Peyer's patch (tissue), 4 donors: ENCODE data around the gene HP1BP3.

Source experiments
- CTCF ChIP-seq, 6 experiments: fragments of 450-650 bp in 4 of 6; fragments of 200-600 bp in 2 of 6; sonication (generic) in 1 of 6; IDR thresholded peaks; one replicate each; pipeline ENCODE4 v1.5.1; 2017 to 2019; ENCODE audit warnings: antibody characterized with exemption in 6 of 6, mild to moderate bottlenecking in 3 of 6, moderate library complexity in 1 of 6
- POLR2A ChIP-seq, 2 donors: fragments of 450-650 bp; IDR thresholded peaks; one replicate each; pipeline ENCODE4 v1.5.1; 2017; ENCODE audit warnings: antibody characterized with exemption in 2 of 2, mild to moderate bottlenecking in 2 of 2, moderate library complexity in 2 of 2

- TF ChIP-seq POLR2A (IDR thresholded peaks at IDR 0.05) (no peak), CTCF (IDR thresholded peaks at IDR 0.05) (no peak)
Measured at GRCh38 chr1:20830378-20830777, 43.3 kb upstream of the HP1BP3 start.
